ENCODE results near the gene CACNA1S.

CACNA1S gene

DNA sequence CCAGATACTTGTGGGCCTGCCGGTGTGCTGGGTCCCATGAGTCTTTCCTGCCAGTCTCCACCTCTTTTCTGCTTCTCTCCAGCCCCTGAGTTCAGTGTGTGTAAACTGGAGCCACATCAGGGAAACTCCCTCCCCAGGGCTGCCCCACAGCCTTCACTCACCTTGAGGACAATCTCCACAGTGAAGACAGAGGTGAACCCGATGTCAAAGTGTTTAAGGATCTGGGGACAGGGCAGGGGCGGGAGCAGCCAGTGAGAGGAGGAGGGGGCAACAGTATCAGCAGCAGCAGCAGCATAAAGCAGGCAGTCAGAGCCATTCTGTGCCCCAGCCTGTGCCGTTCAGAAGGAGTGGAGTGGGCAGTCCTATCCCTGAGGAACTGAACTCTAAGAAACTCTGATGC lies 43.2 kb downstream of the CACNA1S start:
- no peak overlapping the region for H3K27ac ChIP-seq
- TF ChIP-seq, protein P1, sequence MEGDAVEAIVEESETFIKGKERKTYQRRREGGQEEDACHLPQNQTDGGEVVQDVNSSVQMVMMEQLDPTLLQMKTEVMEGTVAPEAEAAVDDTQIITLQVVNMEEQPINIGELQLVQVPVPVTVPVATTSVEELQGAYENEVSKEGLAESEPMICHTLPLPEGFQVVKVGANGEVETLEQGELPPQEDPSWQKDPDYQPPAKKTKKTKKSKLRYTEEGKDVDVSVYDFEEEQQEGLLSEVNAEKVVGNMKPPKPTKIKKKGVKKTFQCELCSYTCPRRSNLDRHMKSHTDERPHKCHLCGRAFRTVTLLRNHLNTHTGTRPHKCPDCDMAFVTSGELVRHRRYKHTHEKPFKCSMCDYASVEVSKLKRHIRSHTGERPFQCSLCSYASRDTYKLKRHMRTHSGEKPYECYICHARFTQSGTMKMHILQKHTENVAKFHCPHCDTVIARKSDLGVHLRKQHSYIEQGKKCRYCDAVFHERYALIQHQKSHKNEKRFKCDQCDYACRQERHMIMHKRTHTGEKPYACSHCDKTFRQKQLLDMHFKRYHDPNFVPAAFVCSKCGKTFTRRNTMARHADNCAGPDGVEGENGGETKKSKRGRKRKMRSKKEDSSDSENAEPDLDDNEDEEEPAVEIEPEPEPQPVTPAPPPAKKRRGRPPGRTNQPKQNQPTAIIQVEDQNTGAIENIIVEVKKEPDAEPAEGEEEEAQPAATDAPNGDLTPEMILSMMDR (IDR thresholded peaks at IDR 0.05): no peak
- no peak for TF ChIP-seq ZFX (IDR thresholded peaks at IDR 0.05; ENCODE audit: borderline replicate concordance)

DNA sequence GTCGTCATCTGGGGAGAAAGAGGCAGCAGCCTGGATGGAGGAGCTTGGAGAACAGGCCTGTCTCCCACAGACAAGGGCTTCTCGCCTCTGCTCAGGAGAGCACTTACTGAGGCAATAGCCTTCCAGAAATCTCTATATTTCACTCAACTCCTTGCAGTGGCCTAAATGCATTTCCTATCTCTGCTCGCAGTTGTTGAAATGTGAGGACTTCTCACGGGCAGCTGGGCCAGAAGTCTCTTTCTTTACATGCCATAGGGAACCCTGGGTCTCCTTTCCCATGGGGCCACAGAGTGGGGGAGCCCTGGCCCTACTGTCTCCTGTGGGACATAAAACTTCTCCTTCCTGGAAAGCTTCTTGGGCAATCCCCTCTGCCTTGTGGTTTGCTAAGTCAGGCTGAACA lies 45.2 kb downstream of the CACNA1S start:
- H3K27ac ChIP-seq: no peak overlapping the region

DNA sequence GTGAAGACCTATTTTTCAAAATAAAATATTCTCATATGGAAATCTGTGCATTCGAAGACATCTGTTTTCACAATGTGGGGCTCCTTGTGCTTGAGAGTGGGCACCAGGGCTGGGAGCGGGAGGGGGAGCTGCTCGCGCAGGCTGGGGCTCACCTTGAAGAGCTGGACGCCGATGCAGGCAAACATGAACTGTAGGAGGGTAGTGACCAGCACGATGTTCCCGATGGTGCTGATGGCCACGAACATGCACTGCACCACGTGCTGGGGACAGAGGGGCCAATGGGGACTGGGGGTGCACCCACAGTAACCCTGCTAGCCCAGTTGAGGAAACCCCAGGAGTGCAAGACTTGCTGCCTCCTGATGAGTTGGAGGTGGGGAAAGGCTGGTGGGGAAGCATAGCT lies 46.5 kb downstream of the CACNA1S start:
- TF ChIP-seq, protein P1 (IDR thresholded peaks at IDR 0.05): no peak
- no peak for TF ChIP-seq ZFX (IDR thresholded peaks at IDR 0.05; ENCODE audit: borderline replicate concordance)

More for the DNA sequence above, 45.2 kb downstream of the CACNA1S start:
- TF ChIP-seq, protein P1 (IDR thresholded peaks at IDR 0.05): no peak
- TF ChIP-seq ZFX (IDR thresholded peaks at IDR 0.05; ENCODE audit: borderline replicate concordance): no peak

DNA sequence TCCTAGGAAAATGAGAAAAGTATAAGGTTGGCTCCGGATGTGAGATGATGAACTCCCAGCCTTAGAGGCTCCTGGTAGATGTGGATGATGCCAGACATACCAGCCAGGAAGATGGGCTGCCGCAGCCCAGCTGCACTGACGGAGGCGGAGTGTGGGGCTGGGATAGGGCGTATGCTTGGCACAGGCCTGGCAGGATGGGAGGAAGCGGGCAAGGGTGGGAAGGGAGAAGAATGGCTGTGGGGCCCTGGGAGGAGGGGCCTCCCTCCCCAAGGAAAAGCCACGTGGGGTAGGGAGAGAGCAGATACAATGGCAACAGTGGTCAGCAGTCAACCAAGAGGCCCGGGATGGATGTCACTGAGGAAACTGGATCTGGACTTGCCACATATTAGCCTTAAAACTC lies 47.4 kb downstream of the CACNA1S start:
- no peak overlapping the region for H3K27ac ChIP-seq
- no peak for TF ChIP-seq ZFX (IDR thresholded peaks at IDR 0.05; ENCODE audit: borderline replicate concordance)
- TF ChIP-seq, protein P1 (IDR thresholded peaks at IDR 0.05): no peak

More for the DNA sequence above, 46.5 kb downstream of the CACNA1S start:
- no peak overlapping the region for H3K27ac ChIP-seq

DNA sequence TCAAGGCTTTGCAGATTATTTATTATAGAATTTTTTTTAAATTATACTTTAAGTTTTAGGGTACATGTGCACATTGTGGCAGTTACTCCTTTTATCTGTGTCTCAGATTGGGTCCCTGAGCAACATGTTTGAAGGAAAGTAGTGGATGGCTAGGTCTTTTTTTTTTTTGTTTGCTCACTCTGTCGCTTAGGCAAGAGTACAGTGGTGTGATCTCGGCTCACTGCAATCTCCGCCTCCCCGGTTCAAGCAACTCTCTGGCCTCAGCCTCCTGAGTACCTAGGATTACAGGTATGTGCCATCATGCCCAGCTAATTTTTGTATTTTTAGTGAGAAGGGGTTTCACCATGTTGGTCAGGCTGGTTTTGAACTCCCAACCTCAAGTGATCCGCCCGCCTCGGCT lies 49.1 kb downstream of the CACNA1S start:
- TF ChIP-seq, protein P1 (IDR thresholded peaks at IDR 0.05): no peak
- no peak for TF ChIP-seq ZFX (IDR thresholded peaks at IDR 0.05; ENCODE audit: borderline replicate concordance)
- no peak overlapping the region for H3K27ac ChIP-seq

DNA sequence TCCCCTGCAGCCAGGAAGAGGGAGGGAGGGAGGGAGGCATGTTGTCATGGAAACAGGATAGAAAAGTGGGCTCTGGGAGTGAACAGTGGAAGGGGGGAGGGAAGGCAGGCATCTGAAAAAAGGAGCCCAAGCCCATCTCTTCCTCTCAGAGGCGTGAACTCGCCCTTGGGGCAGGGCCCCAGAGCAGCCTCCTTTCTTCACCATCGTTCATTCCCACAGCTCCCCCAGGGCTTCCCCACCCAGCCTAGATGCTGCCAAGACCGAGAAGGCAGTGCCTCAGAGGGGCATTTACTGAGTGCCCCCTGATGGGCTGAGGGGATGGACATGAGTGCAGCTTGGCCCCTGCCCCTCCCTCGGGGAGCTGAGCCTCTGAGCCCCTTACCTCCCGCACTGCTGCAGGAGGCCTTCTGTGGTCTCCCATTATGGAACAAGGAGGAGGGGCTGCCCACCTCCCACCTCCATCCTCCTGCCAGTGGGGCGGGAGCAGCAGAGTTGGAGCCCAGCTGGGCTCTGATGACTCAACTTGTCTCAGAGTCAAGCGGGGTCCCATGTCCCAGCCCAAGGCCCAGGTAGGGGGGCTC lies 49.6 kb downstream of the CACNA1S start:
- H3K27ac ChIP-seq: no peak overlapping the region
- no peak for TF ChIP-seq ZFX (IDR thresholded peaks at IDR 0.05; ENCODE audit: borderline replicate concordance)
- TF ChIP-seq, protein P1 (IDR thresholded peaks at IDR 0.05): no peak

DNA sequence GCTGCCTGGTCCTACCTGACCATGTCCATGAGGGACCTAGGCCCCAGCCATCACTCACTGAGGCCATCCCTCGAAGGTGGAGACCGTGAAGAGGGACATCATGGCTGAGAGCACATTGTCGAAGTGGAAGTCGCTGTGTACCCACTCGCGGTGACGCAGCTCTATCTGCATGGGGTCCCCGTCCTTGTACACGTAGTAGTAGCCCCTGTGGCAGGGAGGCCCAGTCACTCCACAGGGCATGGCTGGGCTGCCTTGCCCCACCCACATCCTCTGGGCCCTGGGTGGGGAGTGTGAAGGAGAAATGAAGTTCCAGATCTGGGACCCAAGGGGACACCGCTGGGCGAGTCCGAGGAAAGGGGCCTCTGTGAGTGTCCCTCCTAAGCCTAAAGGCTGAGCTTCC lies 50.3 kb downstream of the CACNA1S start:
- TF ChIP-seq, protein P1 (IDR thresholded peaks at IDR 0.05): no peak
- no peak for TF ChIP-seq ZFX (IDR thresholded peaks at IDR 0.05; ENCODE audit: borderline replicate concordance)
- no peak overlapping the region for H3K27ac ChIP-seq
